ENCODE results near the gene TMED10.

TMED10 gene

GRCh38 chr14:75213172-75213571 lies 36.8 kb upstream of the TMED10 start:
- TF ChIP-seq CTCF (IDR thresholded peaks at IDR 0.05; ENCODE audit: insufficient read depth, low read length, poor library complexity, severe bottlenecking) = no peak
- H3K4me3 ChIP-seq (replicated peaks; ENCODE audit: low read depth, low read length) = no peak overlapping the region
- H3K27me3 ChIP-seq (replicated peaks; ENCODE audit: control insufficient read depth, insufficient read depth, low read length) = no peaks in the 10 kb centered on the region; the same call in 1 of the 2 replicates
- H3K36me3 ChIP-seq (ENCODE audit: control insufficient read depth, insufficient read depth, low read length) = no peaks in the 10 kb centered on the region
- DNase-seq (ENCODE audit: extremely low read depth, insufficient read length) = no peak

GRCh38 chr14:75208843-75209242 lies 32.4 kb upstream of the TMED10 start:
- no peaks in the 10 kb centered on the region for H3K36me3 ChIP-seq (ENCODE audit: control insufficient read depth, insufficient read depth, low read length)
- no peaks in the 10 kb centered on the region; the same call in 1 of the 2 replicates for H3K27me3 ChIP-seq (replicated peaks; ENCODE audit: control insufficient read depth, insufficient read depth, low read length)
- TF ChIP-seq CTCF (IDR thresholded peaks at IDR 0.05; ENCODE audit: insufficient read depth, low read length, poor library complexity, severe bottlenecking) = no peak
- H3K4me3 ChIP-seq (replicated peaks; ENCODE audit: low read depth, low read length) = no peak overlapping the region
- no peak for DNase-seq (ENCODE audit: extremely low read depth, insufficient read length)

- Histone ChIP-seq H3K36me3 (ENCODE audit: control insufficient read depth, insufficient read depth, low read length) (no peaks in the 10 kb centered on the region), H3K27me3 (replicated peaks; ENCODE audit: control insufficient read depth, insufficient read depth, low read length) (no peaks in the 10 kb centered on the region; the same call in 1 of the 2 replicates), H3K4me3 (replicated peaks; ENCODE audit: low read depth, low read length) (no peak overlapping the region)
- no peak for TF ChIP-seq CTCF (IDR thresholded peaks at IDR 0.05; ENCODE audit: insufficient read depth, low read length, poor library complexity, severe bottlenecking)
- DNase-seq (ENCODE audit: extremely low read depth, insufficient read length) = no peak
Measured at GRCh38 chr14:75206190-75206589, 29.8 kb upstream of the TMED10 start.

GRCh38 chr14:75205591-75205990 lies 29.2 kb upstream of the TMED10 start:
- DNase-seq (ENCODE audit: extremely low read depth, insufficient read length) = no peak
- H3K36me3 ChIP-seq (ENCODE audit: control insufficient read depth, insufficient read depth, low read length) = no peaks in the 10 kb centered on the region
- no peaks in the 10 kb centered on the region; the same call in 1 of the 2 replicates for H3K27me3 ChIP-seq (replicated peaks; ENCODE audit: control insufficient read depth, insufficient read depth, low read length)
- no peak for TF ChIP-seq CTCF (IDR thresholded peaks at IDR 0.05; ENCODE audit: insufficient read depth, low read length, poor library complexity, severe bottlenecking)
- no peak overlapping the region for H3K4me3 ChIP-seq (replicated peaks; ENCODE audit: low read depth, low read length)

GRCh38 chr14:75204116-75204515 lies 27.7 kb upstream of the TMED10 start:
- Histone ChIP-seq H3K27me3 (replicated peaks; ENCODE audit: control insufficient read depth, insufficient read depth, low read length) (no peaks in the 10 kb centered on the region), H3K36me3 (ENCODE audit: control insufficient read depth, insufficient read depth, low read length) (no peaks in the 10 kb centered on the region), H3K4me3 (replicated peaks; ENCODE audit: low read depth, low read length) (no peak overlapping the region)
- no peak for TF ChIP-seq CTCF (IDR thresholded peaks at IDR 0.05; ENCODE audit: insufficient read depth, low read length, poor library complexity, severe bottlenecking)
- no peak for DNase-seq (ENCODE audit: extremely low read depth, insufficient read length)

GRCh38 chr14:75202657-75203056 lies 26.2 kb upstream of the TMED10 start:
- TF ChIP-seq CTCF (IDR thresholded peaks at IDR 0.05; ENCODE audit: insufficient read depth, low read length, poor library complexity, severe bottlenecking) = no peak
- no peaks in the 10 kb centered on the region for H3K27me3 ChIP-seq (replicated peaks; ENCODE audit: control insufficient read depth, insufficient read depth, low read length)
- no peak for DNase-seq (ENCODE audit: extremely low read depth, insufficient read length)
- no peak overlapping the region for H3K4me3 ChIP-seq (replicated peaks; ENCODE audit: low read depth, low read length)
- no peaks in the 10 kb centered on the region for H3K36me3 ChIP-seq (ENCODE audit: control insufficient read depth, insufficient read depth, low read length)

All from GM06990 (cell line).